GM12801 (cell line): Measurements from ENCODE around the gene DENR.

Source experiments
- CTCF ChIP-seq: IDR thresholded peaks from one replicate; pipeline ENCODE4 v1.5.1; 2011; ENCODE audit warnings: control low read depth; ENCODE audit not compliant: insufficient read length; ENCODE audit errors: extremely low read depth

The DENR gene

GRCh38 chr12:122785503-122785902, 32.9 kb downstream of the DENR start:
- no peak for TF ChIP-seq CTCF

- no peak for TF ChIP-seq CTCF
Observed at GRCh38 chr12:122788387-122788786, 35.8 kb downstream of the DENR start.

GRCh38 chr12:122789637-122790036, 37.0 kb downstream of the DENR start:
- no peak for TF ChIP-seq CTCF

- no peak for TF ChIP-seq CTCF
Observed at GRCh38 chr12:122790393-122791075, 37.9 kb downstream of the DENR start.

- TF ChIP-seq CTCF, result no peak
Observed at GRCh38 chr12:122793685-122794106, 41.1 kb downstream of the DENR start.

GRCh38 chr12:122795807-122796206, 43.2 kb downstream of the DENR start:
- TF ChIP-seq CTCF, result no peak

GRCh38 chr12:122799641-122800243, 47.1 kb downstream of the DENR start:
- TF ChIP-seq CTCF, result no peak
